HG03432 (cell line): ENCODE results near the gene LTF.
"Not testable (repeated sequence)": the region's sequence is repeated elsewhere in the genome, so short reads cannot be mapped to it uniquely, and the experiment has no call there.

Source experiments
- ATAC-seq: cut with Tn5 transposase; IDR thresholded peaks from one replicate; pipeline ENCODE4 v1.9.1; 2021; ENCODE audit warnings: mild to moderate bottlenecking, moderate library complexity; ENCODE audit not compliant: unreplicated experiment

Gene LTF

GRCh38 chr3:46447228-46447985, 17.3 kb downstream of the LTF start:
- no peak for ATAC-seq

- no peak for ATAC-seq
Observed at GRCh38 chr3:46442576-46443530, 21.9 kb downstream of the LTF start.

GRCh38 chr3:46440531-46441294, 24.0 kb downstream of the LTF start:
- peak; percentile 84 for ATAC-seq

GRCh38 chr3:46438831-46439230, 25.9 kb downstream of the LTF start:
- no peak for ATAC-seq

- ATAC-seq, result no peak
Observed at GRCh38 chr3:46435081-46435726, 29.5 kb downstream of the LTF start.

- ATAC-seq, result no peak
Observed at GRCh38 chr3:46433841-46434240, 30.9 kb downstream of the LTF start.

- not testable (repeated sequence) for ATAC-seq
Observed at GRCh38 chr3:46433118-46433517, 31.6 kb downstream of the LTF start.

GRCh38 chr3:46431905-46432304, 32.8 kb downstream of the LTF start:
- not testable (repeated sequence) for ATAC-seq

- ATAC-seq, result not testable (repeated sequence)
Observed at GRCh38 chr3:46430879-46431278, 33.8 kb downstream of the LTF start.

- ATAC-seq, result no peak
Observed at GRCh38 chr3:46429671-46430070, 35.0 kb downstream of the LTF start.

GRCh38 chr3:46429250-46429649, 35.5 kb downstream of the LTF start:
- ATAC-seq, result no peak

GRCh38 chr3:46427916-46428833, 36.5 kb downstream of the LTF start:
- no peak for ATAC-seq

- ATAC-seq, result not testable (repeated sequence)
Observed at GRCh38 chr3:46427404-46427803, 37.3 kb downstream of the LTF start.

GRCh38 chr3:46426476-46426875, 38.2 kb downstream of the LTF start:
- not testable (repeated sequence) for ATAC-seq

- no peak for ATAC-seq
Observed at GRCh38 chr3:46423588-46423987, 41.1 kb downstream of the LTF start.

GRCh38 chr3:46422617-46423016, 42.1 kb downstream of the LTF start:
- no peak for ATAC-seq

GRCh38 chr3:46420931-46421330, 43.8 kb downstream of the LTF start:
- ATAC-seq, result no peak

GRCh38 chr3:46419816-46420215, 44.9 kb downstream of the LTF start:
- no peak for ATAC-seq

- no peak for ATAC-seq
Observed at GRCh38 chr3:46417841-46418611, 46.7 kb downstream of the LTF start.
